Measurements from ENCODE around the gene BZW2. TPM values are rescaled to one million over a fixed set of nuclear protein-coding genes. Genes with fewer than 3 reads are reported as not detected.

BZW2 gene
- total and polyA plus RNA-seq, 2 of the 13 experiments (the other 11 are each of a cell fraction or from before 2014, with no cell fraction given) = 21.8 to 95.2 TPM

GRCh38 chr7:16644636-16645592 lies 1.1 kb upstream of the BZW2 start (continued):
- TF ChIP-seq GABPA (IDR thresholded peaks at IDR 0.05; ENCODE audit: low read depth, low read length) = no peak
- no peak for TF ChIP-seq GABPA (CRISPR knock-in tag; IDR thresholded peaks at IDR 0.05; ENCODE audit: low read depth)
- no peak for TF ChIP-seq ZNF263 (CRISPR knock-in tag; IDR thresholded peaks at IDR 0.05)
- no peak for TF ChIP-seq PLRG1 (conservative IDR thresholded peaks at IDR 0.05)
- 0 out of 2 replicates have a peak, but pooled peaks have one; percentile 15 for TF ChIP-seq GABPB1 (CRISPR knock-in tag; IDR thresholded peaks at IDR 0.05)
- TF ChIP-seq THAP7 (CRISPR knock-in tag; IDR thresholded peaks at IDR 0.05) = no peak
- no peak for TF ChIP-seq ZNF446 (CRISPR knock-in tag; IDR thresholded peaks at IDR 0.05)
- TF ChIP-seq ZNF253 (CRISPR knock-in tag; IDR thresholded peaks at IDR 0.05; ENCODE audit: borderline replicate concordance) = no peak
- TF ChIP-seq MEIS2 (CRISPR knock-in tag; IDR thresholded peaks at IDR 0.05) = no peak
- TF ChIP-seq ADNP (CRISPR knock-in tag; IDR thresholded peaks at IDR 0.05) = no peak
- TF ChIP-seq ZNF383 (CRISPR knock-in tag; IDR thresholded peaks at IDR 0.05; ENCODE audit: borderline replicate concordance) = no peak
- no peak; the same call in 1 of the 2 replicates for TF ChIP-seq ZFP41 (CRISPR knock-in tag; IDR thresholded peaks at IDR 0.05; ENCODE audit: borderline replicate concordance)
- no peak for TF ChIP-seq ATAD3A (CRISPR knock-in tag; IDR thresholded peaks at IDR 0.05)
- no peak for TF ChIP-seq ZBTB26 (CRISPR knock-in tag; IDR thresholded peaks at IDR 0.05; ENCODE audit: borderline replicate concordance)
- TF ChIP-seq MTF1 (CRISPR knock-in tag; IDR thresholded peaks at IDR 0.05) = no peak
- TF ChIP-seq ZNF646 (CRISPR knock-in tag; IDR thresholded peaks at IDR 0.05) = no peak
- no peak for TF ChIP-seq AFF4 (CRISPR knock-in tag; IDR thresholded peaks at IDR 0.05)
- TF ChIP-seq SOX5 (CRISPR knock-in tag; IDR thresholded peaks at IDR 0.05; ENCODE audit: borderline replicate concordance) = no peak
